MG63 (cell line): ENCODE measurements around the gene DGLUCY. TPM values are rescaled to one million over a fixed set of nuclear protein-coding genes. Genes with fewer than 3 reads are reported as not detected.
A peak's percentile ranks its signal among the peaks of the same experiment; 100 is the strongest.
"Not testable (repeated sequence)": the region's sequence is repeated elsewhere in the genome, so short reads cannot be mapped to it uniquely, and the experiment has no call there.

ENCODE experiments used
- DNase-seq: peaks from one replicate; pipeline ENCODE4 v3.0.0-alpha.2; 2020
- H3K27me3 ChIP-seq: fragments of 250-450 bp; sonication (Bioruptor Pico); 2 replicates; pipeline ENCODE4 v1.5.1; 2020; ENCODE audit warnings: mild to moderate bottlenecking, moderate library complexity
- H3K36me3 ChIP-seq: fragments of 250-450 bp; sonication (Bioruptor Pico); 2 replicates; pipeline ENCODE4 v1.5.1; 2020; ENCODE audit warnings: mild to moderate bottlenecking, moderate library complexity
- H3K4me3 ChIP-seq: fragments of 250-450 bp; sonication (Bioruptor Pico); 2 replicates; pipeline ENCODE4 v1.5.1; 2020; ENCODE audit warnings: mild to moderate bottlenecking, moderate library complexity
- H3K9me3 ChIP-seq: fragments of 250-450 bp; sonication (Bioruptor Pico); 2 replicates; pipeline ENCODE4 v1.5.1; 2020; ENCODE audit warnings: mild to moderate bottlenecking, moderate library complexity
- total RNA-seq: library from RNA; depleted of rRNA; stranded (reverse); fragments of >200 nt; shearing (Covaris generic); gene quantifications from 2 replicates; pipeline ENCODE4 v1.2.3, GENCODE V29; 2014; ENCODE audit warnings: low replicate concordance

Gene DGLUCY
- total RNA-seq, 1 experiment from 2014 or later, result 18.3 TPM

- Histone ChIP-seq H3K4me3 (no peak overlapping the region), H3K9me3 (no peaks in the 10 kb centered on the region), H3K27me3 (no peaks in the 10 kb centered on the region), H3K36me3 (no peaks in the 10 kb centered on the region; the same call in 1 of the 2 replicates)
- DNase-seq, result no peak
Observed at GRCh38 chr14:91146661-91147060, 32.8 kb downstream of the DGLUCY start.

GRCh38 chr14:91149462-91149861, 35.6 kb downstream of the DGLUCY start:
- no peak overlapping the region for H3K4me3 ChIP-seq
- H3K9me3 ChIP-seq, result no peaks in the 10 kb centered on the region
- no peaks in the 10 kb centered on the region for H3K27me3 ChIP-seq
- DNase-seq, result peak; percentile 83
- H3K36me3 ChIP-seq, result no peaks in the 10 kb centered on the region; the same call in 1 of the 2 replicates

GRCh38 chr14:91152499-91152898, 38.6 kb downstream of the DGLUCY start:
- no peaks in the 10 kb centered on the region for H3K9me3 ChIP-seq
- DNase-seq, result no peak
- H3K36me3 ChIP-seq, result no peaks in the 10 kb centered on the region
- no peaks in the 10 kb centered on the region for H3K27me3 ChIP-seq
- H3K4me3 ChIP-seq, result no peak overlapping the region

GRCh38 chr14:91153360-91153759, 39.5 kb downstream of the DGLUCY start:
- no peak for DNase-seq
- Histone ChIP-seq H3K9me3 (no peaks in the 10 kb centered on the region), H3K36me3 (no peaks in the 10 kb centered on the region), H3K4me3 (no peak overlapping the region), H3K27me3 (no peaks in the 10 kb centered on the region)

- DNase-seq, result peak; percentile 84
- no peaks in the 10 kb centered on the region for H3K27me3 ChIP-seq
- no peaks in the 10 kb centered on the region for H3K9me3 ChIP-seq
- H3K36me3 ChIP-seq, result no peaks in the 10 kb centered on the region
- H3K4me3 ChIP-seq, result no peak overlapping the region
Observed at GRCh38 chr14:91154851-91155625, 41.2 kb downstream of the DGLUCY start.

- DNase-seq, result no peak
- Histone ChIP-seq H3K9me3 (no peaks in the 10 kb centered on the region), H3K36me3 (no peaks in the 10 kb centered on the region), H3K4me3 (no peak overlapping the region), H3K27me3 (no peaks in the 10 kb centered on the region)
Observed at GRCh38 chr14:91155626-91156089, 41.8 kb downstream of the DGLUCY start.

- not testable (repeated sequence) for H3K36me3 ChIP-seq, H3K9me3 ChIP-seq, H3K27me3 ChIP-seq, DNase-seq, H3K4me3 ChIP-seq
Observed at GRCh38 chr14:91156142-91156666, 42.3 kb downstream of the DGLUCY start.

- DNase-seq, H3K27me3 ChIP-seq, H3K36me3 ChIP-seq, H3K9me3 ChIP-seq, H3K4me3 ChIP-seq: not testable (repeated sequence)
Observed at GRCh38 chr14:91156877-91157276, 43.0 kb downstream of the DGLUCY start.

- H3K9me3 ChIP-seq, result no peaks in the 10 kb centered on the region
- H3K36me3 ChIP-seq, result no peaks in the 10 kb centered on the region; the same call in 1 of the 2 replicates
- no peaks in the 10 kb centered on the region for H3K27me3 ChIP-seq
- DNase-seq, result no peak
- no peak overlapping the region for H3K4me3 ChIP-seq
Observed at GRCh38 chr14:91158091-91158790, 44.4 kb downstream of the DGLUCY start.

GRCh38 chr14:91159182-91159581, 45.3 kb downstream of the DGLUCY start:
- no peaks in the 10 kb centered on the region; the same call in 1 of the 2 replicates for H3K36me3 ChIP-seq
- no peaks in the 10 kb centered on the region for H3K9me3 ChIP-seq
- H3K4me3 ChIP-seq, result no peak overlapping the region
- H3K27me3 ChIP-seq, result no peaks in the 10 kb centered on the region
- no peak for DNase-seq

- Histone ChIP-seq H3K9me3 (no peaks in the 10 kb centered on the region), H3K36me3 (no peaks in the 10 kb centered on the region; the same call in 1 of the 2 replicates), H3K27me3 (no peaks in the 10 kb centered on the region), H3K4me3 (no peak overlapping the region)
- no peak for DNase-seq
Observed at GRCh38 chr14:91159906-91160305, 46.0 kb downstream of the DGLUCY start.

- Histone ChIP-seq H3K36me3 (no peaks in the 10 kb centered on the region; the same call in 1 of the 2 replicates), H3K27me3 (no peaks in the 10 kb centered on the region), H3K9me3 (no peaks in the 10 kb centered on the region), H3K4me3 (no peak overlapping the region)
- DNase-seq, result no peak
Observed at GRCh38 chr14:91163316-91163715, 49.4 kb downstream of the DGLUCY start.

- H3K9me3 ChIP-seq, result no peaks in the 10 kb centered on the region
- no peak overlapping the region for H3K4me3 ChIP-seq
- no peak for DNase-seq
- H3K27me3 ChIP-seq, result no peaks in the 10 kb centered on the region
- H3K36me3 ChIP-seq, result no peaks in the 10 kb centered on the region; the same call in 1 of the 2 replicates
Observed at GRCh38 chr14:91164676-91165075, 50.8 kb downstream of the DGLUCY start.

GRCh38 chr14:91167380-91167770, 53.5 kb downstream of the DGLUCY start:
- no peaks in the 10 kb centered on the region for H3K36me3 ChIP-seq
- no peaks in the 10 kb centered on the region for H3K27me3 ChIP-seq
- no peaks in the 10 kb centered on the region for H3K9me3 ChIP-seq
- DNase-seq, result no peak
- H3K4me3 ChIP-seq, result no peak overlapping the region

GRCh38 chr14:91169951-91170350, 56.1 kb downstream of the DGLUCY start:
- Histone ChIP-seq H3K9me3 (no peaks in the 10 kb centered on the region), H3K4me3 (no peak overlapping the region), H3K36me3 (peaks cover 2% of the 10 kb centered on the region; the same call in 1 of the 2 replicates), H3K27me3 (no peaks in the 10 kb centered on the region)
- DNase-seq, result no peak

GRCh38 chr14:91170504-91171121, 56.7 kb downstream of the DGLUCY start:
- Histone ChIP-seq H3K9me3 (no peaks in the 10 kb centered on the region), H3K4me3 (no peak overlapping the region), H3K27me3 (no peaks in the 10 kb centered on the region), H3K36me3 (peaks cover 2% of the 10 kb centered on the region)
- no peak for DNase-seq

- H3K9me3 ChIP-seq, result no peaks in the 10 kb centered on the region
- DNase-seq, result no peak
- no peak overlapping the region for H3K4me3 ChIP-seq
- peaks cover 2% of the 10 kb centered on the region for H3K36me3 ChIP-seq
- no peaks in the 10 kb centered on the region for H3K27me3 ChIP-seq
Observed at GRCh38 chr14:91171291-91171690, 57.4 kb downstream of the DGLUCY start.
